Tibial nerve (tissue), 4 donors: ENCODE data around the gene USP4.

Experiments
- EP300 ChIP-seq, 2 donors: sonication (generic); formaldehyde crosslinking; IDR thresholded peaks; one replicate each; pipeline ENCODE4 v1.6.1; 2017; ENCODE audit warnings: antibody characterized with exemption in 2 of 2, mild to moderate bottlenecking in 1 of 2
- TF ChIP-seq, protein P1 (sequence below), 5 experiments: fragments of 200-600 bp in 3 of 5; fragments of 450-650 bp in 2 of 5; sonication (generic) in 3 of 5; IDR thresholded peaks; one replicate each; pipeline ENCODE4 v1.5.1; 2016 to 2019; ENCODE audit warnings: antibody characterized with exemption in 5 of 5, mild to moderate bottlenecking in 3 of 5, moderate library complexity in 2 of 5

DNA sequence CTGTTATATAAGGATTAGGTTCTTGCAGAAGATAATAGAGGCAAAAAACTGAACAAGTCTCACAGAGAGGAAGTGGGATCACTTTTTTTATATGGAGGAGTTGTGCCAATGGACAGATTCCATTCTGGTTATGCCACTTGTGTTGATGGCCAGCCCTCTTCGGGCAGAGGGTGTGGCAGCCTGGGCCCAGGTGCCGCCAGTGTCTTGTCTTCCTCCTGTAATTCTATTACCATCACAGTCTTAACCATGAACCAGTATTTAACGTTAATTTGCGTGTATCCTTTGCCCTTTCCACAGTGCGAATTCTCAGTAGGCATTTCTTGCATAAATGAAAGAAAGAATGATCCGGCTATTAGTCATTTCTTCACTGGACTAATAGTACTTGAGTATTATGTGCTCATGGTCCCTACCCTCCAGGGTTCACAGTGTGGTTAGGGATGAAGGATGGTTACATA is 7.0 kb upstream of the USP4 start:
- TF ChIP-seq, protein P1, sequence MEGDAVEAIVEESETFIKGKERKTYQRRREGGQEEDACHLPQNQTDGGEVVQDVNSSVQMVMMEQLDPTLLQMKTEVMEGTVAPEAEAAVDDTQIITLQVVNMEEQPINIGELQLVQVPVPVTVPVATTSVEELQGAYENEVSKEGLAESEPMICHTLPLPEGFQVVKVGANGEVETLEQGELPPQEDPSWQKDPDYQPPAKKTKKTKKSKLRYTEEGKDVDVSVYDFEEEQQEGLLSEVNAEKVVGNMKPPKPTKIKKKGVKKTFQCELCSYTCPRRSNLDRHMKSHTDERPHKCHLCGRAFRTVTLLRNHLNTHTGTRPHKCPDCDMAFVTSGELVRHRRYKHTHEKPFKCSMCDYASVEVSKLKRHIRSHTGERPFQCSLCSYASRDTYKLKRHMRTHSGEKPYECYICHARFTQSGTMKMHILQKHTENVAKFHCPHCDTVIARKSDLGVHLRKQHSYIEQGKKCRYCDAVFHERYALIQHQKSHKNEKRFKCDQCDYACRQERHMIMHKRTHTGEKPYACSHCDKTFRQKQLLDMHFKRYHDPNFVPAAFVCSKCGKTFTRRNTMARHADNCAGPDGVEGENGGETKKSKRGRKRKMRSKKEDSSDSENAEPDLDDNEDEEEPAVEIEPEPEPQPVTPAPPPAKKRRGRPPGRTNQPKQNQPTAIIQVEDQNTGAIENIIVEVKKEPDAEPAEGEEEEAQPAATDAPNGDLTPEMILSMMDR (IDR thresholded peaks at IDR 0.05), result no peak
- TF ChIP-seq EP300 (IDR thresholded peaks at IDR 0.05), result no peak
